Erythroblast (primary cell): Measurements from ENCODE around the gene IARS2.
A peak's percentile ranks its signal among the peaks of the same experiment; 100 is the strongest.
"Not testable (repeated sequence)": the region's sequence is repeated elsewhere in the genome, so short reads cannot be mapped to it uniquely, and the experiment has no call there.

ENCODE experiments used
- DNase-seq, 2 experiments: peaks; one replicate each; lab custom pipeline; 2025; lab: John Stamatoyannopoulos, UW
- GATA1 ChIP-seq: IDR thresholded peaks from 2 replicates; pipeline ENCODE4 v1.6.1; 2011; ENCODE audit warnings: low read depth, mild to moderate bottlenecking, control low read depth, low read length, moderate library complexity
- POLR2A ChIP-seq: IDR thresholded peaks from 2 replicates; pipeline ENCODE4 v1.6.1; 2011; ENCODE audit warnings: mild to moderate bottlenecking, low read length

IARS2 gene

GRCh38 chr1:220089650-220090556 lies 4.0 kb upstream of the IARS2 start, which contains the start of gene BPNT1:
Gene BPNT1 (minus strand): TSS chr1:220089788. CDS start chr1:220079846, 9,942 bp downstream.
- peak; percentile 94 to 96 for DNase-seq
- TF ChIP-seq GATA1 (no peak), POLR2A (peak; percentile 55)

DNA sequence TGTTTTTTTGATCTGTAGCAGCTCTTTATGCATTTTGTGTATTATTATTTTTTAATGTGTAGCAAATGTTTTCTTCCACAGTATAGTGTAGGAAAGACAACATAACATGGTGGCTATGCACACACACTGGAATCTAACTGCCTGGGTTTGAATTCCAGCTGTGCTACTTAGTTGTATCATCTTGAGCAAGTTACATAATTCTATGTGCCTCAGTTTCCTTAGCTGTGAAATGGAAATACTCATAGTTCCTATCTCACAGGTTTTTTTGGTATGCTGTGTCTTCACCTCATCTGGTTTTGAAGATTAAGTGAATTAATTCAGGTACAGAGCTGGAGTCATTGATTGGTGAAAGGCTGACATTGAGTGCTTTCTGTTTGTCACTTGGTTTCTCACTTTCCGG lies 1.2 kb upstream of the IARS2 start:
- TF ChIP-seq GATA1 (no peak), POLR2A (no peak)
- DNase-seq: no peak

DNA sequence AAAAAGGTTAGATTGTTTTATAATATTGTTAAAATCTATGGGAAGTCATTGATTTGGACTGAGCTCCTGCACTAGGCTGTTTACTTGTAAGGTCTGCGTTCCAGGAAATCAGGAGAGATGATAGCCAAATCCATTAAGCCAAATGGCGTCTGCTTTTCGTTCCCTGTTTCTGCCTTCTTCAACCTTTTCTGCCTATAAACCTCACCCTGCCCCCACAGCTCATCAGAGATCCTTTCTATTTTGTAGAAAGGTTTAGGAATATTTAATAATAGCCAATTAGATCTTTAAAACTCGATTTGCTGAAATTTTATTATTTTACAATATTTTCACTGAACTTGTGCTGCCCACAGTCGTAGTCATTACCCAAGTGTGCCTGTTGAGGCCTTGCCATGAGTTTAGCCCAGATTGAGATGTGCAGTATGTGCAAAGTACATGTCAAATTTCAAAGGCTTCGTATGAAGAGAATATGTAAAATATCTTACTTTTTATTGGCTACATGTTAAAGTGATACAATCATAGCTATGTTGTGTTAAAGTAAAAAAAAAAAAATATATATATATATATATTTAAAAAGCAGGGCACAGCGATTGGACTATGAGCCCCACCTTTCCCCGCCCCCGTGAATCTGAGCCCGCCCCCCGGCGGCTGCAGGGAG lies 444 bp upstream of the IARS2 start:
- no peak for DNase-seq
- TF ChIP-seq POLR2A (no peak), GATA1 (no peak)

DNA sequence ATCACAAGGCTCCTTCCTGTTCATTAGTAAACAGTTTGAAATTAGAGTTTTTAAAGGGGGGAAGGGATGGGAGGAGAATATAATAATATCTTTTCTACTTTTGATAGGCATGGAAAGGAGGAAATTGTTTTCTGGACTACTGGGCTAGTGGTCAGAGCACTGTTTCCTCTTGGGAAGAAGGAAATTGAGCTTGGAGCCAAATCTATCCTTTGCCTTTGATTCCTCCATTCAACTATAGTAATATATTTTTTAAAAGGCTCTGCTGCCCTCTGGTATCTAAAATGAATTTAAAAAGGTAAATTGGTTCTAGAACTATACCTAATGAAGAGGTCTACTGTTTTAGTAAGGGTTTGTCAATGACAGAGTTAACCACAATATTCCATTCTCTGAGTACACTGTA lies 5.9 kb downstream of the IARS2 start:
- no peak for DNase-seq
- TF ChIP-seq POLR2A (no peak), GATA1 (no peak)

DNA sequence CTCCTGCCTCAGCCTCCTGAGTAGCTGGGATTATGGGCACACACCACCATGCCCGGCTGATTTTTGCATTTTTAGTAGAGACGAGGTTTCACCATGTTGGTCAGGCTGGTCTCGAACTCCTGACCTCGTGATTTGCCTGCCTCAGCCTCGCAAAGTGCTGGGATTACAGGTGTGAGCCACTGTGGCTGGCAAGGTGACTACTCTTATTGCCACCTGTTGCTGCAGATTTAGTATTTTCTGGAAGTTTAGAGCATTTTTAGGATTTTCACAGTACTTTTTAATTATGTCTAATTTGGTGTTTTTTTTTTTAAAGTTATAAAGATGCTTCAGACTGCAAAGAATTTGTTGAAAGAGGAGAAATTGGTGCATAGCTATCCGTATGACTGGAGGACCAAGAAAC lies 16.5 kb downstream of the IARS2 start:
- not testable (repeated sequence) for DNase-seq

- peak in 1 of 2 experiments; percentile 28 for DNase-seq
Measured at GRCh38 chr1:220112600-220112999, 18.7 kb downstream of the IARS2 start.

DNA sequence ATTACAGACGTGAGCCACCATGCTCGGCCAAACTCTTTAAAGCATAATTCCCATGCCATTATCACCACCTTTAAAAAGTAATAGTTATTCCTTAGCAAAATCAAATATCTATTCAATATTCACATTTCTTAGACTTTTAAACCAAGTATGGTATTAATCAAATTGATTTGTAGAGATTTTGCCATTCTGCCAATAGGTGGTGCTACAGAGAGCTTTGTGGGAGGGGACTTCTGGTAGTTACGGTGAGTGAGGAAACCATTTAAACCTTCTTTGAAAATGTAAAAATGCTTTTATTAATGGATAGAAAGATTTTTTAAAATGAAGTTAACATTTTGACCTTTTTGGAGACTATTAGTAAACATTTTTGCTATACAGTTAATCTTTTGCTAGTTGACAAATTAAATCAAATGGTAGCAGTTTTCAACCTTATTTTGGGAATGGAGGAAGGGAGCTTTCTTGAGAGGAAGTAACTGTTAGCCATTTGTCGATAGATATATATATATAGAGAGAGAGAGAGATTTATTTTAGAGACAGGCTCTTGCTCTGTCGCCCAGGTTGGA lies 19.3 kb downstream of the IARS2 start:
- TF ChIP-seq POLR2A (no peak), GATA1 (no peak)
- DNase-seq: peak; percentile 48 to 69

DNA sequence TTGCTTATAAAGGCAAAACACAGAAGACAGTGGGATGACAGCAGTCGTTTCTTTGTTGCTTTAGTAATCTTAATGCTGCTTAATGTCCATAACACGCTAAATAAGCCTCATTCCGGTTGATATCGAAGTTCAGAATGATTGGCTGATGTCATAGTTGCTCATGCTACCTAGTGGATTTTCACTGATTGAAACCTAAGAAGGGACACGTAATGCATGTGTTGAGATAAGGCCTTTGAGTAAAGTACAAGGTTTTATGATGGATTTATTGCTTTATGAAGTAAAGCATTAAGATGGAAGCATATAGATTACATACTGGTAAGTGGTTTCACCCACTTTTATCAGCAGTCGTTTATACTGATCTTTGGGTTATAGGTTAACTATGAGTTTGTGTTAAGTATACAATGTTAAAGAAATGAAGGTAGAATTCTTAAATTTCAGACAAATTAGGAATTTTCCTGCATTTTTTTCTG lies 25.1 kb downstream of the IARS2 start:
- TF ChIP-seq GATA1 (no peak), POLR2A (no peak)
- no peak for DNase-seq

DNA sequence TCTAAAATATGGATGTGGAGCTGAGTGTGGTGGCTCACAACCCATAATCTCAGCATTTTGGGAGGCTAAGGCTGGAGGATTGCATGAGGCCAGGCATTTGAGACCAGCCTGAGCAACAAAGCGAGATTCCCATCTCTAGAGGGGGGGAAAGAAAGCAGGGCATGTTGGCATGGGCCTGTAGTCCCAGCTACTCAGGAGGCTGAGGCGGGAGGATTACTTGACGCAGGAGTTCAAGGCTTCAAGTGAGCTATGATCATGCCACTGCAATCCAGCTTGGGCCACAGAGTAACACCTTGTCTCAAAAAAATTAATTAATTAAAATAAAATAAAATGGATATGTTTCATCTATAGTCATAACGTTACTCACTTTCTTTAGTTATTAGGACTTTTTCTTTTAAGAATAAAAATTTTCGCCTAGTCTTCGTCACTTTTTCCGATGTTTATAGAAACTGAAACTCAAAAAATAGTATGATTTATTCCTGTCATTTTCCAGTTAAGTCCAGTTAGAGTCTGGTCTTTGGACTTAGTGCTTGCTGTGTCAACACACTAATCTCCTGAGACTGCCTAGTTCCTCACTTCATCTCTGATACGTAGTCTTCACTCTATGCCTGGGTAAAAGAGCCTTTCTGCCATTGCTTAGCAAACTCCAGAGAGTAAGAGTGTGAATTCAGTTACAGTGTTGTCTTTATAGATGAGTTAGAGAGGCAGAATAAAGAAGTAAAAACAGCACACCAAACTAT lies 28.0 kb downstream of the IARS2 start:
- DNase-seq: no peak
- TF ChIP-seq POLR2A: no peak
- no peak for TF ChIP-seq GATA1

GRCh38 chr1:220123066-220123465 lies 29.1 kb downstream of the IARS2 start:
- no peak for TF ChIP-seq GATA1
- no peak for TF ChIP-seq POLR2A
- no peak for DNase-seq

DNA sequence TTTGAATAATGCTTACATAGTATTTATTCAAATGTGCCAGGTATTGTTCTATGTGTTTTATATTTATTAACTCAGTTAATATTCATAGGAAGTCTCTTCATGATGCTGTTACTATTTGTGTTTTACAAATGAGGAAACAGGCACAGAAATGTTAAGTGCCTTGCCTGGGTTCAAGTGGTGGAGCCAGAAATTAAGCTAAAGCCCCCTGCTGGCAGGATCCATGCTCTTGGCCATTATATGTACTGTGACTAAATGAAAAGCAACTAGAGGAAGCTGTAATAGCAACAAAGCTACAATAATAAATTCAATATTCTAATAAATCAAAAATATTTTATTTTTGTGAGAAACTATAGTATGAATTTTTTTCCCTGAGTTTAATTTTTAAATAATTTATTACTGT lies 30.0 kb downstream of the IARS2 start:
- TF ChIP-seq GATA1: no peak
- TF ChIP-seq POLR2A: no peak
- DNase-seq: peak; percentile 41 to 54

DNA sequence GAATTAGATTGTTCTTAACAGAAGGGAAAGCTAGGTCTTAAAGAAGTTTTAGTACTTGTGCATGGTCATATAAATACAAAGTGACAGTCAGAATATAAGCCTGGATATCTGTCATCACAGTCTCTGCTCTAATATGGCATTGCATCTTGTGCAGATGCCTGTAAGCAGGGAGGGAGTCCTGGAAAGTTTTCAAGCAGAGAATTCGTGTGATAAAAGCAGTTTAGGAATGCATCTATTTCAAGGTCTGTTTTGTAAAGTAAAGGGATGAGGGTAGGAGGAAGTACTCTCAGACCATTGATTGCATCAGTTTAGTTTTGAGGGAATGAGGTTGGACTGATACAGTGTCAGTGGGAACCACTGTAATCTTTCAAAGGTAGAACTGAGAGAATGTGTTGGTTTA lies 30.6 kb downstream of the IARS2 start:
- TF ChIP-seq GATA1: no peak
- TF ChIP-seq POLR2A: no peak
- DNase-seq: no peak

GRCh38 chr1:220127076-220127475 lies 33.1 kb downstream of the IARS2 start:
- no peak for DNase-seq
- TF ChIP-seq POLR2A (no peak), GATA1 (no peak)
